Fibroblast of skin of right biceps (primary cell): Measurements from ENCODE around the gene SAE1.

Experiments
- DNase-seq: peaks from one replicate; pipeline ENCODE4 v3.0.0-alpha.2; 2013

Gene SAE1

GRCh38 chr19:47225746-47226425 is 95.3 kb downstream of the SAE1 start:
- peak; percentile 91 for DNase-seq

GRCh38 chr19:47226426-47227351 is 96.1 kb downstream of the SAE1 start:
- DNase-seq: peak; percentile 79

- DNase-seq: peak; percentile 96
These were observed 96.9 kb downstream of the SAE1 start for GRCh38 chr19:47227352-47228167.

- peak; percentile 40 for DNase-seq
These were observed 97.7 kb downstream of the SAE1 start for GRCh38 chr19:47228168-47228936.

GRCh38 chr19:47228937-47229675 is 98.5 kb downstream of the SAE1 start:
- peak; percentile 28 for DNase-seq

GRCh38 chr19:47229676-47230053 is 99.0 kb downstream of the SAE1 start:
- peak; percentile 31 for DNase-seq

GRCh38 chr19:47230054-47230920 is 99.7 kb downstream of the SAE1 start:
- peak; percentile 53 for DNase-seq

GRCh38 chr19:47230921-47231214 is 100.2 kb downstream of the SAE1 start, which contains the start of gene BBC3:
Gene BBC3, minus strand, starts transcription at chr19:47231199. Its CDS starts 2,768 bp downstream, at chr19:47228431.
- DNase-seq: no peak

GRCh38 chr19:47231215-47232054 is 100.8 kb downstream of the SAE1 start:
- peak; percentile 86 for DNase-seq

- peak; percentile 83 for DNase-seq
These were observed 102.0 kb downstream of the SAE1 start for GRCh38 chr19:47232422-47233211.

GRCh38 chr19:47236072-47236675 is 105.5 kb downstream of the SAE1 start:
- DNase-seq: no peak

- no peak for DNase-seq
These were observed 108.5 kb downstream of the SAE1 start for GRCh38 chr19:47239152-47239551.

- peak; percentile 54 for DNase-seq
These were observed 109.1 kb downstream of the SAE1 start for GRCh38 chr19:47239610-47240296.

GRCh38 chr19:47240556-47240955 is 109.9 kb downstream of the SAE1 start:
- DNase-seq: no peak

- DNase-seq: peak; percentile 86
These were observed 110.6 kb downstream of the SAE1 start for GRCh38 chr19:47240996-47241918.

GRCh38 chr19:47241919-47242577 is 111.4 kb downstream of the SAE1 start:
- no peak for DNase-seq
